GM12891 (cell line): Measurements from ENCODE around the gene CALM3.

Source experiments
- PAX5 ChIP-seq: IDR thresholded peaks from 2 replicates; pipeline ENCODE4 v1.6.1; 2011; ENCODE audit warnings: low read length, moderate library complexity, mild to moderate bottlenecking; ENCODE audit not compliant: insufficient read depth, severe bottlenecking
- POLR2A ChIP-seq: IDR thresholded peaks from 2 replicates; pipeline ENCODE4 v1.6.1; 2011; ENCODE audit warnings: low read depth, low read length, control low read depth
- POLR2AphosphoS5 ChIP-seq: IDR thresholded peaks from 2 replicates; pipeline ENCODE4 v1.6.1; 2011; ENCODE audit warnings: low read depth, low read length, control low read depth
- POU2F2 ChIP-seq: IDR thresholded peaks from 2 replicates; pipeline ENCODE4 v1.6.1; 2011; ENCODE audit warnings: low read depth, mild to moderate bottlenecking, control low read depth, low read length, moderate library complexity
- SPI1 ChIP-seq: IDR thresholded peaks from 2 replicates; pipeline ENCODE4 v1.6.1; 2011; ENCODE audit warnings: low read depth, low read length, control low read depth
- TAF1 ChIP-seq: IDR thresholded peaks from 2 replicates; pipeline ENCODE4 v1.6.1; 2011; ENCODE audit warnings: low read depth, low read length, control low read depth

GRCh38 chr19:46624958-46625661 is 24.0 kb downstream of the CALM3 start, which contains the start of gene PTGIR:
- TF ChIP-seq TAF1 (no peak), POLR2A (no peak), POLR2AphosphoS5 (no peak), PAX5 (no peak), POU2F2 (no peak), SPI1 (0 out of 2 replicates have a peak, but pooled peaks have one; percentile 15)
